Activated naive CD4-positive, alpha-beta T cell treated with anti-CD3 and anti-CD28 coated beads, Interleukin-2, amount 50 U/mL, for 16 hours (primary cell): ENCODE measurements around the gene C2CD4C.
A peak's percentile ranks its signal among the peaks of the same experiment; 100 is the strongest.
"Not testable (repeated sequence)": the region's sequence is repeated elsewhere in the genome, so short reads cannot be mapped to it uniquely, and the experiment has no call there.

Experiments used
- DNase-seq: peaks from one replicate; pipeline ENCODE4 v3.0.0-alpha.2; 2020

C2CD4C gene

GRCh38 chr19:397941-398706, 10.8 kb downstream of the C2CD4C start:
- peak; percentile 1 for DNase-seq

DNA sequence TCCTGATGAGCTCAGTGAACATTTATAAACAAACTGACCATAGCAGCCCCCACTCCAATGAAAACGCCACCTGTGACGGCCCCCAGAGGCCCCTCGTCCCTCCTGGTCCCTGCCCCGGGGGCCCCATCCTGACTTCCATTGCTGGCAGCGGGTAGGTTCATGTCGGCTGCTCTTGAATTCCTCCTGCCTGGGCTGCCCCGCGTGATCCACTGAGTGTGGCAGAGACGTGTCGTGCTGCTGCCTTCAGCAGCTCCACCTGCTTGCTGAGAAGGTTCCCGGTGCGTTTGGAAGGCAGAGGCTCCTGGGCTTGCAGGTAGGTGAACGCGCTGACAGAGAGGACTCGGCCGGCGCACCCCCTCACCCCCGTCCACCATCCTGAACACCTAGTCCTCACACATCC, 11.6 kb downstream of the C2CD4C start:
- no peak for DNase-seq

- DNase-seq, result no peak
Measured at GRCh38 chr19:395467-395866, 13.5 kb downstream of the C2CD4C start.

GRCh38 chr19:394857-395256, 14.1 kb downstream of the C2CD4C start:
- DNase-seq, result not testable (repeated sequence)

GRCh38 chr19:393560-393959, 15.4 kb downstream of the C2CD4C start:
- not testable (repeated sequence) for DNase-seq

DNA sequence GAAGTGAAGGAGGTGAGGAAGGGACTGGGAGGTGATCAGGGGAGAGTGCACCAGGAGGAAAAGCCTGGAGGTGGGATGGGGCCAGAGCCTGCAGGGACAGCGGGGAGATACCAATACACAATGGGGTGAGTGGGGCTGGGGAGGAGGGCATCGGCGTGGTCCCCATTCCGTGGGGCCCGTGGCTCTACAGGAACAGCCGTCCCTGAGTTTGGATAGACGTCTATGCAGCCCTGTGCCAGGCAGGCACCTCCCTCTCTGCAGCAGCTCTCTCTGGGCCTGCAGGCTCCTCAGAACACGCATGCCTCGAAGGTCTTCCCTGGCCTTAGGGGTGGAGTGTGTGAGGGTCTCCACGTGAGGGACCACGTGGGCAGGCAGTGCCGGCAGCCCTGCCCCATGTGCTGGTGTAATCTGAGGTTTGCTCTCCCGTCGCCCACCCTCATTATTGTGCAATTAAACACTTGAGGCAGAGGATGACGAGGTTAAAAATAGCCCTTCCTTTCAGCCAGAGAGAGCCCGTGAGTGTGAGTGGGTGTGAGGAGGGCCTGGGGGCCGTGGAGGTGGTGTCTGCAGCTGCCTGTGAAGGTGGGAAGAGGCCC, 16.5 kb downstream of the C2CD4C start:
- DNase-seq, result peak; percentile 3

DNA sequence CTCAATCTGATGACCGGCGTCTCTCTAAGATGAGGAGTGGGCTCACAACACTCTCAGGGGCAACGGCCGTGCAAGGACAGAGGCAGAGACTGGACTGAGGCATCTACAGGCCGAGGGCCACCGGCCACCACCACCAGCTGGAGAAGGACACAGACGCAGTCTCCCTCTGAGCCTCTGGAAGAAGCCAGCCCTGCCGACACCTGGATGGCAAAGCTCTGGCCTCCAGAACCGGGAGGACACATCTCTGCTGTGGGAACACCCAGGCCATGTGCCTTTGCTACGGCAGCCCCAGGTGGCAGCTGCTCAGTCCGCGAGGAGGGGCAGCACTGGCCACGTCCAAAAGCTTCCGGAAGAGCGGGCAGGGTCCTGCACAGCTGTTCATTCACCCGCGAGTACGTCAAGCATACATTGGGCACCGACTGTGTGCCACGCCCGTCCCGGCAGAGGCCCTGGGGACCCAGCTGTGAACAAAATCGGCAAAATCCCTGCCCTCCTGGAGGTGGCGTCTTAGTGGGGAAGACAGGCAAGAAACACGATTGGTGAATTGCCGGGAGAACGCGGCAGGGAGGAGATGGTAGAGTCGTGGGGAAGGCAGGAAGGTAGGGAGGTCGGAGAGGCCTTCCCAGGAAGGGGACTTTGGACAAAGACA, 17.1 kb downstream of the C2CD4C start:
- DNase-seq, result no peak

DNA sequence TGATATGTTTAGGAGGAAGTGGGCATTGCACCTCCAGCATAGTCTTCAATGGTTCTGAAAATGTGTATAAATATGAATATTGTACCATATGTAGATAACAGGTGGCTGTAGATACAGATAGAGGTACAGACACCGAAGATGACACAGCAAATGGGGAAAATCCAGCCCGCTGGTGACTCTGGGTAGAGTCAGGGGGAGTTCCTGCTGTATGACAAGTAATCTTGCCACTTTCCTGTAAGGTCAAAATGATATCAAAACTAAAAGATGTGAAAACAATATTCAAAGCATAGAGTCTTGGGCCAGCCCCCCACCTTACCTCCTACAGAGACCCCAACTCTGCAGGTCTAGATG, 17.8 kb downstream of the C2CD4C start:
- peak; percentile 5 for DNase-seq

GRCh38 chr19:390386-391206, 18.4 kb downstream of the C2CD4C start:
- peak; percentile 6 for DNase-seq

GRCh38 chr19:389935-390289, 19.0 kb downstream of the C2CD4C start:
- peak; percentile 4 for DNase-seq

DNA sequence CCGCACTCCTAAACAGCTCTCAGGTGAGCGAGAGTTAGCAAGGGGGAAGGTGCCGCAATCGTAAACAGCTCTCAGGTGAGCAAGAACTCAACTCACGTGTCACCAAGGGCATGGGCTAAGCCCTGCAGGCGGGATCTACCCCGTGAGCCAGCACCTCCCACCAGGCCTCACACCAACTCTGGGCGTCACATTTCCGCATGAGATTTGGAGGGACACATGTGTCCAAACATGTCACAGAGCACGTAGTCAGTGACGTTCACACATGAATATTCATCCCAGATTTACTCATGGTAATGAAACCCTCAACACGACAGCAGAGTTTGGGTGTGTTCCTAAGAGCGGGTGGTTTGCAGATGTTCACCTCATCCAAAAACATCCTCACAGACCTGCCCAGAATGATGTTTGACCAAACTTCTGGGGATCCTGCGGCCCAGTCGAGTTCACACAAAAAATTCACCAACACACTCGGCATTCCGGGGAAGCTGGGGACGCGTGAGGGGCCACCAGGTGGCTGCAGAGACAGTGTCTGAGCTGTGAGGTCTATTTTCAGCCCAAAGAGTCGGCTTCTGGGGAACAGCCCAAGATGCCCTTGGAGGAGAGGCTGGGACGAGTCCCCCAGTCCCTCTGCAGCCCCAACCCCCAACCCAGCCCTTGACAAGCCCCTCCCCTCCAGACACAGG, 19.6 kb downstream of the C2CD4C start:
- no peak for DNase-seq

DNA sequence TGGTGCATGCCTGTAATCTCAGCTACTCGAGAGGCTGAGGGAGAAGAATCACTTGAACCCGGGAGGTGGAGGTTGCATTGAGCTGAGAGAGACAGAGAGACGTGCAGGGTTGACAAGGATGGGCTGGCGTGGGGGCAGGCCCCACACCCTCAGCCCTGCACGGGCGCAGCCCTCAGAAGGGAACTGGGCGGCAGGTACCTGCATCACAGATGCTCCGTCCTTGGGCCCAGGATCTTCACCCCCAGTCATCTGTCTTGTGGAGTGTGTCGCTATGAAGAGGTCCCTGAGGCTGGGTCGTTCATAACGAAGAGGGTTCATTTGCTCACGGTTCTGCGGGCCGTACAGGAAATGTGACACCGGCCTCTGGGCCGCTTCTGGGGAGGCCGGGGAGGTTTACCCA, 20.3 kb downstream of the C2CD4C start:
- peak; percentile 4 for DNase-seq

GRCh38 chr19:387777-388176, 21.2 kb downstream of the C2CD4C start:
- DNase-seq, result peak; percentile 5

GRCh38 chr19:386632-387301, 22.2 kb downstream of the C2CD4C start:
- peak; percentile 7 for DNase-seq

- DNase-seq, result not testable (repeated sequence)
Measured at GRCh38 chr19:386189-386588, 22.8 kb downstream of the C2CD4C start.

DNA sequence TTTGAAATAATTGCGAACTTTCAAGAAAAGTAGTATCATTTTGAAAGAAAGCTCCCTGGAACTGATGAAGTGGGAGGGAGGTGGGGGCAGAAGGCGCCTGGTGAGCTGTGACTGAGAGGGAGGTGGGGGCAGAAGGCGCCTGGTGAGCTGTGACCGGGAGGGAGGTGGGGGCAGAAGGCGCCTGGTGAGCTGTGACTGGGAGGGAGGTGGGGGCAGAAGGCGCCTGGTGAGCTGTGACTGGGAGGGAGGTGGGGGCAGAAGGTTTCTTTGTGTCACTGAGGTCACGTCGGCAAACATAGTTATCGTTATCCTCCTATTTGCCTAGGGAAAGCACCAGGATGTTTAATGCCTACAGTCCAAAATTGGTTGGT, 24.2 kb downstream of the C2CD4C start:
- DNase-seq, result peak; percentile 4

GRCh38 chr19:383922-384798, 24.8 kb downstream of the C2CD4C start:
- peak; percentile 11 for DNase-seq

DNA sequence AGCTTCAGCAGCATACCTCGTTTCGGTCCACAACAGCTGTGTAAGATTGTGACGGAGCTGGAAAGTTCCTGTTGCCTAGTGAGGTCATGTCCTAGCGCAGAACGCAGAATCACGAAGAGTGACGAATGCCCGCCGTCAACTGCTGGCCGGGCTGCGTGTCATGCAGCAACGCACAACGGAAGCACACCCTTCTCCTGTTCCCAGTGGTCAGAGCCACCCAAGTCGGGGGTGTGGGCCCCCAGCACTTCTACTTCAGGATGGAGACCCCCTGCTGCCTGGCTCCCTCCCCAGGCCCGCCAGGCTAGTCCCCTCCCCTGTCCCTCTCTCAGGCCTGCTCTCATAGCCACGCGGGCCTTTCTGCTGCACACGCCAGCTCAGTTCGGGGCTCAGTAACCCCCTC, 25.9 kb downstream of the C2CD4C start:
- peak; percentile 4 for DNase-seq

DNA sequence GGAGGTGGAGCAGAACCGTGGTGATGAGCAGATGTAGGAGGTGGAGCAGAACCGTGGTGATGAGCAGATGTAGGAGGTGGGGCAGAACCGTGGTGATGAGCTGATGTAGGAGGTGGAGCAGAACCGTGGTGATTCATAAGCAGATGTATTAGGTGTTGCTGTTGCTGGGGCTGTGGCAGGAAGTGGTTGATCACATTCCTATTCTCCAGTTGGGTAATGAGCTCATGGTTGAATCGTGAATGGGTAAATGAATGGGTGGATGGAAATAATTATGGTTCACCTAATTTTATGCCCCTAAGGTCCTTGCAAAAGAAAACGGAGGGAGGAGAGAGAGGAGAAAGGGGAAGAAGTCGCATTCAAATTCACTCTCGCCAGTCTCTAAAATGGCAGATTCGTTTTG, 26.4 kb downstream of the C2CD4C start:
- DNase-seq, result peak; percentile 56

GRCh38 chr19:381901-382300, 27.0 kb downstream of the C2CD4C start:
- not testable (repeated sequence) for DNase-seq

- not testable (repeated sequence) for DNase-seq
Measured at GRCh38 chr19:380618-381219, 28.2 kb downstream of the C2CD4C start.
